GM23248 (cell line): ENCODE measurements around the gene ACADSB.

Experiments used
- EZH2 ChIP-seq: fragments of 200-600 bp; sonication (generic); IDR thresholded peaks from 2 replicates; pipeline ENCODE4 v1.6.1; 2018; ENCODE audit warnings: antibody characterized with exemption, mild to moderate bottlenecking; ENCODE audit not compliant: insufficient read depth, poor library complexity, severe bottlenecking
- EZH2phosphoT487 ChIP-seq: fragments of 200-600 bp; sonication (generic); IDR thresholded peaks from 2 replicates; pipeline ENCODE4 v1.6.1; 2018; ENCODE audit warnings: antibody characterized with exemption, moderate library complexity, mild to moderate bottlenecking, low read depth; ENCODE audit not compliant: insufficient read depth

DNA sequence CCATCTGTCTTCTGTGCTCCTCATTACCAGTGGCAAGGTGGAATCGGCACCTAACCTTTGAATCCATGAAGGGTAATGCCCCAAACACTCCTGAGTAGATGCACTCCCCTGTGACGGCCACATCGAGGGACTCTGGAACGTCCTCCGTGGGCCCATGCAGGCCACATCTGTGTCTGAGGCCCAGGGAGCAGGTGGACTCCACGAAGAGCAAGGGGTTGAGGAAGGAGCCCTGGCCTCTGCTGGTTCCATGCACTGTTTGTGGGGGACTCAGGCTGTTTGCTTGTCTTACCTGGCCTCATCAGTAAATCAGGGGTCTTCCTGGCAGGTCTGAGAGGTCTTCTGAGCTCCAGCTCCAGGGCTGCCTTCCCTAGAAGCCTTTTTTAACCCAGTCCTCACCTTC, 64.4 kb downstream of the ACADSB start:
- TF ChIP-seq EZH2, result no peak
- TF ChIP-seq EZH2phosphoT487, result no peak
